ENCODE results near the gene GAGE10.
A peak's percentile ranks its signal among the peaks of the same experiment; 100 is the strongest.
"Not testable (repeated sequence)": the region's sequence is repeated elsewhere in the genome, so short reads cannot be mapped to it uniquely, and the experiment has no call there.

GAGE10 gene

DNA sequence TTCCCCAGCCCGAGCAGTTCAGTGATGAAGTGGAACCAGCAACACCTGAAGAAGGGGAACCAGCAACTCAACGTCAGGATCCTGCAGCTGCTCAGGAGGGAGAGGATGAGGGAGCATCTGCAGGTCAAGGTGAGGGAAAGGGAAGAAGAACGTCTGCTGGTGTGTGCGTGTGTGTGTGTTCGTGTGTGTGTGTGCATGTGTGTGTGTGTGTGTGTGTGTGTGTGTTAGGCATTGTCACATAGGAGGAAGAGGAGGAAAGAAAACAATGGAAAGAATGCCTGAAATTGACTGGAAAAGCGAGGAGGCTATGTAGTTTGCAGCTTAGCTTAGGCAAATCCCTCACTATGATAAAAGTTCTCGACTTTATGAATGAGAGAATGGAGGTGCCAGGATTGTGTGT lies 20.3 kb downstream of the GAGE10 start:
- DNase-seq (ENCODE audit: low spot score), result not testable (repeated sequence)

DNA sequence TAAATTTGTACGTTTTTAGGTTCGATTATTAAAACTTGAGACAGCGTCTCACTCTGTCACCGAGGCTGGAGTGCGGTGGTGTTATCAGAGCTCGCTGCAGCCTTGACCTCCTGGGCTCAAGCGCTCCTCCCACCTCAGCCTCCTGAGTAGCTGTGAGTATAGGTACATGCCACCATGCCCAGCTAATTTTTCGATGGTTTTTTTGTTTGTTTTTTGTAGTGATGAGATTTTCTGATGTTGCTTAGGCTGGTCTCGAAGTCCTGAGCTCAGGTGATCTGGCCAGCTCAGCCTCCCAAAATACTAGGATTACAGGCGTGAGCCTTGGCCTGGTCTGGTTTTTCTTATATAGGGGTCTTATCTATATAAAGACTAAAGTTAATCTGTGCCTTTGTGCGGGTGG lies 27.0 kb downstream of the GAGE10 start:
- DNase-seq (ENCODE audit: low spot score), result not testable (repeated sequence)

DNA sequence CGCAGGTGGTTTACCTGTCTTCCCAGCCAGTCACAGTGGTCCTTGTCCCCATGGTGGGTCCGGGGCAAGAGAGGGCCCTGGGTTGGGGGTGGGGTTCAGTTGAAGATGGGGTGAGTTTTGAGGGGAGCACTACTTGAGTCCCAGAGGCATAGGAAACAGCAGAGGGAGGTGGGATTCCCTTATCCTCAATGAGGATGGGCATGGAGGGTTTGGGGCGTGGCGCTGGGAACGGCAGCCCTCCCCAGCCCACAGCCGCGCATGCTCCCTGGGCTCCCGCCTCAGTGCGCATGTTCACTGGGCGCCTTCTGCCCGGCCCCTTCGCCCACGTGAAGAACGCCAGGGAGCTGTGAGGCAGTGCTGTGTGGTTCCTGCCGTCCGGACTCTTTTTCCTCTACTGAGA lies 27.8 kb downstream of the GAGE10 start, which contains the start of gene GAGE13:
Gene GAGE13 (plus strand): TSS at position 301 of the 400 bp plus-strand sequence. CDS start 1,156 bp downstream, outside the sequence.
- not testable (repeated sequence) for DNase-seq (ENCODE audit: low spot score)

DNA sequence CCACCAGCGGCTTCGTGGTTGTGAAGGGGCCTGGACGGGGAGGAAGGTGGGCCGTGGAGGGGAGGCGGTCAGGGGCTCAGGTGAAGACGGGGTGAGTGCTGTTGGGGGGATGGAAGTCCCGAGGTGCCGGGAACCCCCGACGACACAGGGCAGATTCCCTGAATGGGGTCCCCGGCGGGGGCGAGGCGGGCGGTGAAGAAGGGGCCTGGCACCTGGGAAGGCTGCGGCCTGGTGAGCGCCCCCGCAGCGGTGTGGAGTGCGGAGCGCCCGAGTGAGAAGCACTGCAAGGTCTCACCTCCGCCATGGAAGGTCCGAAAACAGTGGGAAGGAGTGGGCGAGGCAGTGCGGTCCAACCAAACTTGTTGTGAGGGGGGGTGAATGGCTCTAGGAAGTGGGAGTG lies 28.4 kb downstream of the GAGE10 start:
- not testable (repeated sequence) for DNase-seq (ENCODE audit: low spot score)

DNA sequence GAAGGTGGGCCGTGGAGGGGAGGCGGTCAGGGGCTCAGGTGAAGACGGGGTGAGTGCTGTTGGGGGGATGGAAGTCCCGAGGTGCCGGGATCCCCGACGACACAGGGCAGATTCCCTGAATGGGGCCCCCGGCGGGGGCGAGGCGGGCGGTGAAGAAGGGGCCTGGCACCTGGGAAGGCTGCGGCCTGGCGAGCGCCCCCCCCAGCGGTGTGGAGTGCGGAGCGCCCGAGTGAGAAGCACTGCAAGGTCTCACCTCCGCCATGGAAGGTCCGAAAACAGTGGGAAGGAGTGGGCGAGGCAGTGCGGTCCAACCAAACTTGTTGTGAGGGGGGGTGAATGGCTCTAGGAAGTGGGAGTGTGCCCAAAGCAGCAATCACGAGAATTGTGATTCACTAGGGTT lies 38.0 kb downstream of the GAGE10 start:
- DNase-seq (ENCODE audit: low spot score), result not testable (repeated sequence)

DNA sequence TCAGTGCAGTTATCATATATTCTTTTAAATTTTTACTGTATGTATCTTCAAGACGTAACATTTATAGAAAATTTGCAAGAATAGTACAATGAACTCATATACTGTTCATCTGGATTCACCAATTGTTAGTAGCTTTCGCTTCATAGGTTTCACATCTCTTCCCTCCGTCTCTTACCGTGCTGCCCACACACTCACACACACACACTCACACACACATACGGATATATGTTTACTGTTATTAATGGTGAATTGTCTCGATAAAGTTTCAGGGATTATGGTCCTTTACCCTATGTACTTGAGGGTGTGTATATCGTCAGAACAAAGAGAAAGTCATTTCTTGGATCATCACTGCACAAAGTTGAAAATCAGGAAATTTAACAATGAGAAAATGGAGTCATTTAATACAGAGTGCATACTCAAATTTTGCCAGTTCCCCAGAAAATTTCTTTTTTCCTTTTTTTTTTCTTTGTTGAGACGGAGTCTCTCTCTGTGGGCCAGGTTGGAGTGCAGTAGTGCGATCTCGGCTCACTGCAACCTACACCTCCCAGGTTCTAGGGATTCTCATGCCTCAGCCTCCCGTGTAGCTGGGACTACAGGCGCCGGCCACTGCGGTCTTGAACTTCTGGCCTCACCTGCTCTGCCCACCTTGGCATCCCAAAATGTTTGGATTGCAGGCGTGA lies 41.2 kb downstream of the GAGE10 start:
- DNase-seq (ENCODE audit: low spot score), result not testable (repeated sequence)

DNA sequence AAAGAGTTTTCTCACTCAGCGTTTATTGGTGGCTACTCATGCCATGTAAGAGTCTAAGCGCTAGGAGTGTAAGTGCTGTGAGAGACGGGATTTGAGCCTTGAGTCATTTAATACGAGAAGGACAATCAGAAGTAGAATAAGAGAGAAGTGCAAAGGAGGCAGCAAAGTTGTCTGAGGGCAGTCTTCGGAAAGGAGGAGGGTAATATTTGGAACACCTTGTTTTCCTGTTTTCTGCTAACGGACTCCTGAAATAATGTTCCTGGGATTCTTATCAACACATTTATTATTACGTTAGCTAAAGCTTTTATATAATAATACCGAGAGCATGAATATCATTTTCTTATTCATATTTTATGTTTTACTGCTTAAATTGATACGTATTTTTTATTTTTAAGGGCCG lies 42.0 kb downstream of the GAGE10 start:
- DNase-seq (ENCODE audit: low spot score), result not testable (repeated sequence)

DNA sequence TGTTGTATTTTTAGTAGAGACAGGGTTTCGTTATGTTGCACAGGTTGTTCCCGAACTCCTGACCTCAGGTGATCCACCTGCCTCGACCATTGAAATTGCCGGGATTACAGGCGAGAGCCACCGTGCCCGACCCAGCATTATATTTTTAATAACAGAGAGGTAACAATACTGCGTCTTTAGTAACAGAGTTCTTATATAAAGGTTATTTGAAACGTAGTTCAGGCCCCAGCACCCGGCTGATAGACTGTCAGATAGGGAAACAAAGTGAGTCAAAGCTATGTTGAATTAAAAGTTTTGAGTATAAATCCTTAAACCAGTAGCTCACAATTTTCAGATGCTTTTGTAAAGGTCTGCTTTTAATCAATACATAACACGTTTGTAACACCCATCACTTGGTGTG lies 42.7 kb downstream of the GAGE10 start:
- DNase-seq (ENCODE audit: low spot score), result peak; percentile 12

Measured in hematopoietic multipotent progenitor cell treated with erythropoietin and hydrocortisone succinate and interleukin-3 and kit ligand, for 17 days (in vitro differentiated cells).